Natural killer cell (primary cell): ENCODE measurements around the gene ANKRD44. TPM values are rescaled to one million over a fixed set of nuclear protein-coding genes. Genes with fewer than 3 reads are reported as not detected.

ENCODE experiments used
- ATAC-seq, 3 donors: fragments of 150-1000 bp in 2 of 3; fragments of 200-7000 bp in 1 of 3; cut with Tn5 transposase; 1 replicate in 1 of 3; 2 replicates in 2 of 3; pipeline ENCODE4 v1.10.0; 2021; ENCODE audit warnings: mild to moderate bottlenecking in 2 of 3, moderate library complexity in 2 of 3
- DNase-seq, 2 donors: peaks; one replicate each; pipeline versions ENCODE4 v3.0.0 to v3.0.0-alpha.2; 2013 to 2021; ENCODE audit warnings: mixed read lengths in 1 of 2
- H3K27ac ChIP-seq: one replicate; pipeline ENCODE4 v1.5.1; 2013; ENCODE audit warnings: mild to moderate bottlenecking, low read length
- H3K27me3 ChIP-seq: one replicate; pipeline ENCODE4 v1.6.1; 2013; ENCODE audit warnings: low read length; ENCODE audit not compliant: control insufficient read depth, insufficient read depth
- H3K36me3 ChIP-seq: one replicate; pipeline ENCODE4 v1.6.1; 2013; ENCODE audit warnings: low read length; ENCODE audit not compliant: control insufficient read depth, insufficient read depth
- H3K4me1 ChIP-seq: one replicate; pipeline ENCODE4 v1.6.1; 2013; ENCODE audit warnings: low read length; ENCODE audit not compliant: control insufficient read depth, insufficient read depth
- H3K4me3 ChIP-seq: one replicate; pipeline ENCODE4 v1.5.1; 2013; ENCODE audit warnings: low read length
- H3K9me3 ChIP-seq: one replicate; pipeline ENCODE4 v1.6.1; 2013; ENCODE audit warnings: low read length; ENCODE audit not compliant: control insufficient read depth, insufficient read depth
- H3K27ac Mint-ChIP-seq, 2 donors: one replicate each; pipeline ENCODE4 v1.8.0; 2022; ENCODE audit warnings: mild to moderate bottlenecking in 2 of 2, mixed read lengths in 2 of 2, moderate library complexity in 1 of 2
- H3K27me3 Mint-ChIP-seq, 2 donors: one replicate each; pipeline ENCODE4 v1.8.0; 2022; ENCODE audit warnings: low read depth in 2 of 2, mixed read lengths in 2 of 2
- H3K36me3 Mint-ChIP-seq: one replicate; pipeline ENCODE4 v1.8.0; 2022; ENCODE audit warnings: mixed read lengths
- H3K4me1 Mint-ChIP-seq, 2 donors: one replicate each; pipeline ENCODE4 v1.8.0; 2022; ENCODE audit warnings: mixed read lengths in 2 of 2
- H3K4me3 Mint-ChIP-seq: one replicate; pipeline ENCODE4 v1.8.0; 2022; ENCODE audit warnings: mild to moderate bottlenecking, moderate library complexity, mixed read lengths
- H3K9me3 Mint-ChIP-seq, 2 donors: one replicate each; pipeline ENCODE4 v1.8.0; 2022; ENCODE audit warnings: mixed read lengths in 2 of 2
- WGBS: methylation state at CpG from one replicate; pipeline ENCODE4 v1.1.7; 2013; ENCODE audit warnings: missing lambda C conversion rate; ENCODE audit not compliant: insufficient coverage; 5-methylcytosine and 5-hydroxymethylcytosine counted together
- intact Hi-C: fragments of 100-400 bp; cut with micrococcal nuclease; formaldehyde crosslinking; loops from one replicate; pipeline ENCODE4 v1.14.2; 2022
- total RNA-seq, 4 donors: library from RNA; stranded (reverse); fragments of 120-200 nt in 1 of 4; gene quantifications; one replicate each; pipeline versions ENCODE4 v1.2.3 to v1.2.4, GENCODE V29; 2013 to 2022
- TF ChIP-seq, protein P1 (sequence below): fragments of 200-600 bp; IDR thresholded peaks from one replicate; pipeline ENCODE4 v1.8.0; 2022; ENCODE audit warnings: antibody characterized with exemption

Gene ANKRD44
- total RNA-seq, 3 donors from 2014 or later (not counting 1 experiment from before 2014, with no cell fraction given), result 252 to 376 (median 311) TPM

DNA sequence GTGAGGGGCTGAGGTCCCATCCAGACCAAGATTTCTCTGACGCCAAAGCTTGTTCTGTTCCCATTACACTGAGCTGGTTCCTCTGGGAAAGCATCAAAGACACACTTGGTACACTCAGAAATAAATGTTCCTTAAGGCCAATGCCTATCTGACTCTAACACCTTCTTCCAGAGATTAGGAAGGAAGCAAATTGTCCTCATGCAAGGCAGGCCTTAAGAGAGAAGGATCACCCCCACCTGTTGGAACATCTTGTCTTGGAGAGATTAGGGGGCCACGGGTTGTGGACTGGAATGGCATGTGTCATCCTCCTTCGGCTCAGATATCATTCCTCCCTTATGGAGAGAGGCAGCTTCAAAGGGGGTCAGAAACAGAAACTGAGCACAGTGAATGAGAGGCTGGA is 100.2 kb downstream of the ANKRD44 start:
- Histone ChIP-seq H3K9me3 (no peaks in the 10 kb centered on the region), H3K27me3 (no peaks in the 10 kb centered on the region), H3K4me3 (no peak overlapping the region), H3K4me1 (peaks cover 80% of the 10 kb centered on the region), H3K36me3 (peaks cover 4% of the 10 kb centered on the region), H3K27ac (peak overlapping the region; percentile 91)
- H3K36me3 Mint-ChIP-seq, result no peaks in the 10 kb centered on the region
- peaks cover 89 to 95% of the 10 kb centered on the region in 2 donors for H3K4me1 Mint-ChIP-seq
- intact Hi-C loops, result no loop called here
- no peak for ATAC-seq
- 47% methylated on average over 3 of the region's 3 CpGs for WGBS
- H3K27me3 Mint-ChIP-seq, result no peaks in the 10 kb centered on the region
- TF ChIP-seq, protein P1, sequence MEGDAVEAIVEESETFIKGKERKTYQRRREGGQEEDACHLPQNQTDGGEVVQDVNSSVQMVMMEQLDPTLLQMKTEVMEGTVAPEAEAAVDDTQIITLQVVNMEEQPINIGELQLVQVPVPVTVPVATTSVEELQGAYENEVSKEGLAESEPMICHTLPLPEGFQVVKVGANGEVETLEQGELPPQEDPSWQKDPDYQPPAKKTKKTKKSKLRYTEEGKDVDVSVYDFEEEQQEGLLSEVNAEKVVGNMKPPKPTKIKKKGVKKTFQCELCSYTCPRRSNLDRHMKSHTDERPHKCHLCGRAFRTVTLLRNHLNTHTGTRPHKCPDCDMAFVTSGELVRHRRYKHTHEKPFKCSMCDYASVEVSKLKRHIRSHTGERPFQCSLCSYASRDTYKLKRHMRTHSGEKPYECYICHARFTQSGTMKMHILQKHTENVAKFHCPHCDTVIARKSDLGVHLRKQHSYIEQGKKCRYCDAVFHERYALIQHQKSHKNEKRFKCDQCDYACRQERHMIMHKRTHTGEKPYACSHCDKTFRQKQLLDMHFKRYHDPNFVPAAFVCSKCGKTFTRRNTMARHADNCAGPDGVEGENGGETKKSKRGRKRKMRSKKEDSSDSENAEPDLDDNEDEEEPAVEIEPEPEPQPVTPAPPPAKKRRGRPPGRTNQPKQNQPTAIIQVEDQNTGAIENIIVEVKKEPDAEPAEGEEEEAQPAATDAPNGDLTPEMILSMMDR, result no peak
- H3K9me3 Mint-ChIP-seq, result no peaks in the 10 kb centered on the region
- H3K4me3 Mint-ChIP-seq, result peak overlapping the region; percentile 53
- DNase-seq, result no peak
- H3K27ac Mint-ChIP-seq, result peak overlapping the region; percentile 91 to 96

DNA sequence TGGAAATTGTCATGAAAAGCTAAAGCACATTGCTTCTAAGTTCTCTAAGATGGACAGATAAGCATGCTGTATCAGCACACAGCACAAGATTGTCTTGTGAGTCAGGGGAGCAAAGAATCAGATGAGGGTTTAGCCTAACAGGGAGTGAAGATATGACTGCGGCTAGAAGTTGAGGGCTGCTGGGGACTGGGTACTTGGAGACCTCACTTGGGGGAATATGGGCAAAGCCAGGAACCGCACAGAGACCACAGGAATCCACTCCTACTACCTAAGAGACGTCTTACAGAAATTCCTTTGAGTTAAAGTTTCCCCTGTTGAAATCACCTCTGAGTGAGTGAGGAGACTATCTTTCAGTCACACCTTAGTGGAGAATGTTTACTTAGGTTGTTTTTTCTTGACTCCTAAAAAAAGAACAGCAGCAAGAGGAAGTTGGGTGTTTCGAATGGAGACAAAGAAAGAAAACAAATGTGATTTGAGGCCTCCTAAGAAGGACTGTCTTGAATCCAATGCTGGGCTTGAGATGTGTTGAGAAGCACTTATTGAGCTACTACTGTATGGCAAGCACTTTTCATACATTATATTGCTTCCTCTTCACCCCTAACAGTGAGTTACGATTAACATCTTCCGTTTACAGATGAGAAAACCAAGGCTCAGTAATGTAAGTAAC is 100.7 kb downstream of the ANKRD44 start:
- Mint-ChIP-seq H3K4me3 (peak overlapping the region; percentile 53), H3K27me3 (no peaks in the 10 kb centered on the region), H3K9me3 (no peaks in the 10 kb centered on the region), H3K27ac (peak overlapping the region; percentile 91 to 96), H3K4me1 (peaks cover 95 to 96% of the 10 kb centered on the region in 2 donors), H3K36me3 (no peaks in the 10 kb centered on the region)
- H3K27ac ChIP-seq, result peak overlapping the region; percentile 91
- DNase-seq (peak in 1 of 2 donors; percentile 71), ATAC-seq (peak; percentile 14 to 31 (median 22))
- TF ChIP-seq, protein P1, result no peak
- H3K36me3 ChIP-seq, result peaks cover 4% of the 10 kb centered on the region
- 3% methylated on average over 4 of the region's 6 CpGs for WGBS
- H3K9me3 ChIP-seq, result no peaks in the 10 kb centered on the region
- H3K27me3 ChIP-seq, result no peaks in the 10 kb centered on the region
- peaks cover 81% of the 10 kb centered on the region for H3K4me1 ChIP-seq
- no peak overlapping the region for H3K4me3 ChIP-seq
- intact Hi-C loops, result no loop called here

DNA sequence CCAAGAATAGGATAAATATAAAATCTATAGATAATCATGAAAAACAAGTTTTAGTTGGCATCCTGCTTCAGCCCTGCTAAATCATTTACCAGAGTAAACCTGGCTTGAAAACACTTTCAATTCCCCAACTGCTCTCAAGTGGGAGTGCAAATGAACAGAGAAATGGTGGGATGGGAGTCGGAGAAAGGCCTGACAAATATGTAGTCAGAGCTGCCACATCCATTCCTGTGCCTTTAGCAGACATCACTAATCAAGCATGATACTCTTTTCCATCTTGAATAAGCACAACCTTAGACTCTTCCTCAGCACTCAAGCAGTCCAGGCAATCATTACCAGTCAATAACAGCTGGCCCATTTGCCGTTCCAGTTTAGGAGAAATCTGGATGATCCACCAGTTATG is 101.3 kb downstream of the ANKRD44 start:
- no peaks in the 10 kb centered on the region for H3K9me3 Mint-ChIP-seq
- TF ChIP-seq, protein P1, result no peak
- H3K36me3 ChIP-seq, result peaks cover 10% of the 10 kb centered on the region
- no peaks in the 10 kb centered on the region for H3K27me3 Mint-ChIP-seq
- no peaks in the 10 kb centered on the region for H3K36me3 Mint-ChIP-seq
- peak overlapping the region; percentile 91 to 96 for H3K27ac Mint-ChIP-seq
- H3K27me3 ChIP-seq, result no peaks in the 10 kb centered on the region
- intact Hi-C loops, result no loop called here
- H3K4me1 Mint-ChIP-seq, result peaks cover 98% of the 10 kb centered on the region in 2 donors
- no peaks in the 10 kb centered on the region for H3K9me3 ChIP-seq
- 67% methylated on average over 2 of the region's 2 CpGs for WGBS
- ATAC-seq (no peak), DNase-seq (peak in 1 of 2 donors; percentile 36)
- H3K4me3 Mint-ChIP-seq, result peak overlapping the region; percentile 53
- peak overlapping the region; percentile 91 for H3K27ac ChIP-seq
- H3K4me1 ChIP-seq, result peaks cover 83% of the 10 kb centered on the region
- H3K4me3 ChIP-seq, result no peak overlapping the region
